PC-9 (cell line): ENCODE measurements around the gene SLC45A3. TPM values are rescaled to one million over a fixed set of nuclear protein-coding genes. Genes with fewer than 3 reads are reported as not detected.

Experiments
- BruUV-seq: library from RNA; stranded (reverse); fragments of 400-500 nt; replicated peaks from 2 replicates; lab custom pipeline; 2021; lab: Mats Ljungman, UMichigan
- CTCF ChIA-PET: fragments of 300-600 bp; sonication (Branson Sonifier 250); formaldehyde crosslinking; loops from one replicate; lab custom pipeline; 2022; ENCODE audit warnings: antibody characterized with exemption; lab: Charles Lee
- POLR2A ChIA-PET: fragments of 300-600 bp; sonication (Branson Sonifier 250); formaldehyde crosslinking; loops from one replicate; lab custom pipeline; 2022; ENCODE audit warnings: antibody characterized with exemption; ENCODE audit not compliant: unreplicated experiment; lab: Charles Lee
- DNase-seq, 2 experiments: peaks; one replicate each; pipeline versions ENCODE4 v3.0.0 to v3.0.0-alpha.2; 2015 to 2022; ENCODE audit warnings: mixed read lengths in 1 of 2
- H2AFZ ChIP-seq: fragments of 200-600 bp; sonication (generic); 2 replicates; pipeline ENCODE4 v1.8.1; 2017; ENCODE audit warnings: antibody characterized with exemption
- H3F3A ChIP-seq: fragments of 200-600 bp; sonication (generic); 2 replicates; pipeline ENCODE4 v1.8.1; 2017; ENCODE audit warnings: antibody characterized with exemption, mild to moderate bottlenecking, low read depth; ENCODE audit not compliant: insufficient read depth
- H3K27ac ChIP-seq: fragments of 200-600 bp; sonication (generic); 2 replicates; pipeline ENCODE4 v1.6.1; 2016; ENCODE audit warnings: mixed run types
- H3K27me3 ChIP-seq: fragments of 200-600 bp; sonication (generic); 2 replicates; pipeline ENCODE4 v1.6.1; 2016; ENCODE audit warnings: low read depth, mixed run types; ENCODE audit not compliant: insufficient read depth
- H3K36me3 ChIP-seq: fragments of 200-600 bp; sonication (generic); 2 replicates; pipeline ENCODE4 v1.6.1; 2016; ENCODE audit warnings: low read depth, mixed run types
- H3K4me1 ChIP-seq: fragments of 200-600 bp; sonication (generic); replicated peaks from 2 replicates; pipeline ENCODE4 v1.6.1; 2016; ENCODE audit warnings: mixed run types; ENCODE audit not compliant: insufficient read depth
- H3K4me2 ChIP-seq: fragments of 200-600 bp; sonication (generic); 2 replicates; pipeline ENCODE4 v1.6.1; 2017; ENCODE audit warnings: mixed run types
- H3K4me3 ChIP-seq: fragments of 200-600 bp; sonication (generic); 2 replicates; pipeline ENCODE4 v1.6.1; 2016; ENCODE audit warnings: mixed run types
- H3K79me2 ChIP-seq: fragments of 200-600 bp; sonication (generic); 2 replicates; pipeline ENCODE4 v1.6.1; 2017; ENCODE audit warnings: low read depth, mixed run types
- H3K9me2 ChIP-seq: fragments of 200-600 bp; sonication (generic); 2 replicates; pipeline ENCODE4 v1.8.1; 2017; ENCODE audit warnings: mild to moderate bottlenecking; ENCODE audit not compliant: insufficient read depth
- H3K9me3 ChIP-seq: fragments of 200-600 bp; sonication (generic); 2 replicates; pipeline ENCODE4 v1.8.1; 2016; ENCODE audit warnings: low read depth; ENCODE audit not compliant: insufficient read depth
- H4K20me1 ChIP-seq: fragments of 200-600 bp; sonication (generic); 2 replicates; pipeline ENCODE4 v1.8.1; 2017; ENCODE audit not compliant: insufficient read depth
- CTCF ChIP-seq: fragments of 200-600 bp; sonication (generic); conservative IDR thresholded peaks from 2 replicates; pipeline ENCODE4 v1.6.1; 2017; ENCODE audit warnings: mixed run types, antibody characterized with exemption, mild to moderate bottlenecking, moderate library complexity
- EZH2 ChIP-seq: fragments of 200-600 bp; sonication (generic); IDR thresholded peaks from 2 replicates; pipeline ENCODE4 v1.8.0; 2017; ENCODE audit warnings: antibody characterized with exemption, low read depth
- intact Hi-C: fragments of 100-400 bp; cut with micrococcal nuclease; formaldehyde crosslinking; loops from one replicate; pipeline ENCODE4 v1.10.0; 2022; ENCODE audit not compliant: unreplicated experiment
- total RNA-seq: library from RNA; stranded (reverse); gene quantifications from 2 replicates; pipeline ENCODE4 v1.2.3, GENCODE V29; 2021

The SLC45A3 gene
- total RNA-seq, 1 experiment from 2014 or later, result 19.9 TPM

GRCh38 chr1:205667909-205668643 is 12.2 kb downstream of the SLC45A3 start:
- TF ChIP-seq EZH2, result no peak
- no peak for TF ChIP-seq CTCF
- Histone ChIP-seq H3K36me3 (0 out of 2 replicates have a peak, but pooled peaks cover 10% of the 10 kb centered on the region), H3F3A (peaks cover 62% of the 10 kb centered on the region), H3K27me3 (no peaks in the 10 kb centered on the region), H3K4me2 (peak overlapping the region; percentile 72), H2AFZ (no peak overlapping the region), H3K4me1 (peaks cover 99% of the 10 kb centered on the region), H3K27ac (peak overlapping the region; percentile 45), H4K20me1 (no peaks in the 10 kb centered on the region), H3K9me3 (no peaks in the 10 kb centered on the region), H3K9me2 (no peaks in the 10 kb centered on the region), H3K79me2 (peaks cover 81% of the 10 kb centered on the region), H3K4me3 (peak overlapping the region; percentile 33; the same call in 1 of the 2 replicates)
- BruUV-seq, result no TSS peak
- ChIA-PET POLR2A (interaction anchor here (0.7 kb wide), 1 partner anchor 36 kb away, joined by 3 read pairs; no protein-coding TSS in a partner anchor), CTCF (no interaction called here)
- DNase-seq, result peak in 1 of 2 experiments; percentile 54
- intact Hi-C loops, result no loop called here

GRCh38 chr1:205666372-205667166 is 13.7 kb downstream of the SLC45A3 start:
- H3K79me2 ChIP-seq, result peaks cover 70% of the 10 kb centered on the region
- no peak for DNase-seq
- H3K4me3 ChIP-seq, result no peak overlapping the region; the same call in 1 of the 2 replicates
- H3K9me2 ChIP-seq, result no peaks in the 10 kb centered on the region
- no peaks in the 10 kb centered on the region for H4K20me1 ChIP-seq
- H3K27me3 ChIP-seq, result no peaks in the 10 kb centered on the region
- intact Hi-C loops, result no loop called here
- no TSS peak for BruUV-seq
- peak overlapping the region; percentile 90 for H3K27ac ChIP-seq
- peaks cover 48% of the 10 kb centered on the region for H3F3A ChIP-seq
- no peak overlapping the region for H2AFZ ChIP-seq
- 0 out of 2 replicates have a peak, but pooled peaks cover 16% of the 10 kb centered on the region for H3K36me3 ChIP-seq
- peak overlapping the region; percentile 96 for H3K4me2 ChIP-seq
- POLR2A ChIA-PET, result no interaction called here
- H3K9me3 ChIP-seq, result no peaks in the 10 kb centered on the region
- peaks cover 98% of the 10 kb centered on the region for H3K4me1 ChIP-seq
- TF ChIP-seq EZH2 (no peak), CTCF (no peak)
- CTCF ChIA-PET, result interaction anchor here (0.6 kb wide), 1 partner anchor 9 kb away, joined by 11 read pairs; no protein-coding TSS in a partner anchor
